Body of pancreas (tissue), 4 donors: Measurements from ENCODE around the gene TYW3. TPM values are rescaled to one million over a fixed set of nuclear protein-coding genes. Genes with fewer than 3 reads are reported as not detected.
A peak's percentile ranks its signal among the peaks of the same experiment; 100 is the strongest.
"Not testable (repeated sequence)": the region's sequence is repeated elsewhere in the genome, so short reads cannot be mapped to it uniquely, and the experiment has no call there.

ENCODE experiments used
- ATAC-seq: fragments of 150-250 bp; one replicate; pipeline ENCODE4 v1.9.1; 2016
- DNase-seq, 4 donors: peaks; one replicate each; pipeline ENCODE4 v3.0.0-alpha.2; 2019
- H3K27ac ChIP-seq, 4 donors: fragments of 200-600 bp; sonication (generic); 1 replicate in 3 of 4; 2 replicates in 1 of 4; pipeline versions ENCODE4 v1.5.1 to v1.6.1; 2016 to 2019; ENCODE audit warnings: mild to moderate bottlenecking in 1 of 4, mixed read lengths in 1 of 4, moderate library complexity in 1 of 4
- H3K27me3 ChIP-seq, 2 donors: fragments of 200-600 bp; sonication (generic); one replicate each; pipeline ENCODE4 v1.6.0; 2016; ENCODE audit warnings: mild to moderate bottlenecking in 1 of 2
- H3K36me3 ChIP-seq, 2 donors: fragments of 200-600 bp; sonication (generic); replicated peaks in 1 of 2; 2 replicates each; pipeline ENCODE4 v1.5.1; 2016; ENCODE audit warnings: low read depth in 2 of 2; ENCODE audit not compliant: insufficient read depth in 1 of 2
- H3K4me1 ChIP-seq: fragments of 200-600 bp; sonication (generic); one replicate; pipeline ENCODE4 v1.6.0; 2016
- H3K4me3 ChIP-seq, 2 donors: fragments of 200-600 bp; sonication (generic); 1 replicate in 1 of 2; 2 replicates in 1 of 2; pipeline ENCODE4 v1.5.1; 2016 to 2019
- H3K9me3 ChIP-seq, 3 donors: fragments of 200-600 bp; sonication (generic); 1 replicate in 2 of 3; 2 replicates in 1 of 3; pipeline ENCODE4 v1.5.1; 2016
- POLR2A ChIP-seq, 3 donors: fragments of 450-650 bp; IDR thresholded peaks; one replicate each; pipeline ENCODE4 v1.6.1; 2016; ENCODE audit warnings: antibody characterized with exemption in 3 of 3, mild to moderate bottlenecking in 2 of 3
- WGBS, 2 donors: methylation state at CpG; one replicate each; pipeline ENCODE4 v1.1.5; 2017; 5-methylcytosine and 5-hydroxymethylcytosine counted together
- intact Hi-C: fragments of 100-400 bp; cut with DNase I; formaldehyde crosslinking; loops from one replicate; pipeline ENCODE4 v1.15.1; 2023
- total RNA-seq, 2 donors: library from RNA; depleted of rRNA; stranded (reverse); fragments of >200 nt; gene quantifications; one replicate each; pipeline ENCODE4 v1.1.0, GENCODE V29; 2016
- TF ChIP-seq, protein P1 (sequence below), 7 experiments: fragments of 450-650 bp in 4 of 7; fragments of 200-600 bp in 3 of 7; sonication (generic) in 3 of 7; IDR thresholded peaks; one replicate each; pipeline ENCODE4 v1.5.1; 2016 to 2019; ENCODE audit warnings: antibody characterized with exemption in 7 of 7

Gene TYW3
- total RNA-seq, 2 donors from 2014 or later: 8.6 to 15.3 TPM

DNA sequence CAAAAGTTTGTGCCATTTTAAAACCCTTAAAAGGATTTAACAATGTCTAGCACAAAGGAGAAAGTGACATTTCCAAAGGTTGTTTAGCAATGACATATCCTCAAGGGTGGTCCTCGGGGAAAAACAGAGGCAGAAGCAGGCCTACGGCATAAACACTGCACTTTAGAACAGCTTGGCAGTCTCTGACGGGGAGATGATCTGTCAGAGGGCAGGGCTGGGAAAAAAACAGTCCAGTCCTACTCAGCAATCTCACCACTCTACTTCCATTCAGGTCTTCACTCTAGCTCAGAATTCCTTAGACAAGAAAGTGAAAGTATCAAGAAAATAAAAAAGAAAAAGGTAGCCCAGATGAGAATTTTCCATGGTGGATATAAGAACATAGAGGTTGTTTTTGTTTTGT, 4.2 kb upstream of the TYW3 start:
- H3K27ac ChIP-seq: no peak overlapping the region
- peaks cover 33% of the 10 kb centered on the region for H3K4me1 ChIP-seq
- ATAC-seq (no peak), DNase-seq (no peak)
- H3K27me3 ChIP-seq: no peaks in the 10 kb centered on the region
- no peak overlapping the region for H3K4me3 ChIP-seq
- peaks cover 0 to 2% of the 10 kb centered on the region in 2 donors for H3K36me3 ChIP-seq
- peaks cover 0 to 9% (median 0%) of the 10 kb centered on the region in 3 donors for H3K9me3 ChIP-seq
- intact Hi-C loops: no loop called here
- WGBS, 2 donors: 72 to 97% methylated on average over 3 of the region's 3 CpGs
- TF ChIP-seq POLR2A (IDR thresholded peaks at IDR 0.05): no peak
- TF ChIP-seq, protein P1, sequence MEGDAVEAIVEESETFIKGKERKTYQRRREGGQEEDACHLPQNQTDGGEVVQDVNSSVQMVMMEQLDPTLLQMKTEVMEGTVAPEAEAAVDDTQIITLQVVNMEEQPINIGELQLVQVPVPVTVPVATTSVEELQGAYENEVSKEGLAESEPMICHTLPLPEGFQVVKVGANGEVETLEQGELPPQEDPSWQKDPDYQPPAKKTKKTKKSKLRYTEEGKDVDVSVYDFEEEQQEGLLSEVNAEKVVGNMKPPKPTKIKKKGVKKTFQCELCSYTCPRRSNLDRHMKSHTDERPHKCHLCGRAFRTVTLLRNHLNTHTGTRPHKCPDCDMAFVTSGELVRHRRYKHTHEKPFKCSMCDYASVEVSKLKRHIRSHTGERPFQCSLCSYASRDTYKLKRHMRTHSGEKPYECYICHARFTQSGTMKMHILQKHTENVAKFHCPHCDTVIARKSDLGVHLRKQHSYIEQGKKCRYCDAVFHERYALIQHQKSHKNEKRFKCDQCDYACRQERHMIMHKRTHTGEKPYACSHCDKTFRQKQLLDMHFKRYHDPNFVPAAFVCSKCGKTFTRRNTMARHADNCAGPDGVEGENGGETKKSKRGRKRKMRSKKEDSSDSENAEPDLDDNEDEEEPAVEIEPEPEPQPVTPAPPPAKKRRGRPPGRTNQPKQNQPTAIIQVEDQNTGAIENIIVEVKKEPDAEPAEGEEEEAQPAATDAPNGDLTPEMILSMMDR (IDR thresholded peaks at IDR 0.05): no peak

DNA sequence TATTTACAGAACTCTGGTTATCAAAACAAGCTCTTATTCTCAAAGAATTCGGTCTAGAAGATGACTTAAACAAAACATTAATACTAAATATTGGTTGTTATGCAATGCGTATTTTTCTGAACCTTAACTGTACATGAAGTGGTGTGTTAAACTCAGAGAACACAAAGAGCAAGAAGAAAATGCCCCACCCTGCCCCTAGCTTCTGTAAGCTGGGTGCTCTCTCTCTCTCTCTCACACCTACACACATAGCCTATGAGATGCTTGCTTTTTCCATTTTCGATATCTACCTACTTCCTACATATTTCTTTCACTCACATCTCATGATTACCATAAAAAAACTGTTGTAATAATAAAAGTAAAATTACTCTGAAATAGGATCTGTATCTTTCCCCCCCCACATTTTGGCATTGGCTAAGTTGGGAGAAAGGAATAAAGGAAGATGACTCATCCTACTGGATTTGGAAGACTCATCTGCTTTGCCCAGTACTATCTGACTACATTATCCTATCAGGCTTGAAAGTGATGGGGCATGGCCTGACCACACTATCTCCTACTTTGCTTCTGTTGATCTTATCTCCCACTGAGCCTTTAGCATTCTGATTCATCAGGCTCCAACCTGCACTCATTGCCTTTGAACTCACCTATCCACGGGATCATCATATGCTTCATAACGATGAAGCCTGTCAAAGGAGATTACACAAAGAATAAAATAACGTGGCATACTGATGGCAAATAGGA, 3.0 kb upstream of the TYW3 start:
- 66 to 80% methylated on average over 6 of the region's 6 CpGs for WGBS, 2 donors
- DNase-seq (no peak), ATAC-seq (no peak)
- Histone ChIP-seq H3K27ac (peak overlapping the region in 2 of 4 donors; percentile 91 to 96), H3K36me3 (peaks cover 0 to 2% of the 10 kb centered on the region in 2 donors), H3K9me3 (peaks cover 0 to 9% (median 0%) of the 10 kb centered on the region in 3 donors), H3K4me3 (no peak overlapping the region), H3K27me3 (no peaks in the 10 kb centered on the region), H3K4me1 (peaks cover 44% of the 10 kb centered on the region)
- TF ChIP-seq, protein P1 (IDR thresholded peaks at IDR 0.05): no peak
- TF ChIP-seq POLR2A (IDR thresholded peaks at IDR 0.05): no peak
- intact Hi-C loops: no loop called here

DNA sequence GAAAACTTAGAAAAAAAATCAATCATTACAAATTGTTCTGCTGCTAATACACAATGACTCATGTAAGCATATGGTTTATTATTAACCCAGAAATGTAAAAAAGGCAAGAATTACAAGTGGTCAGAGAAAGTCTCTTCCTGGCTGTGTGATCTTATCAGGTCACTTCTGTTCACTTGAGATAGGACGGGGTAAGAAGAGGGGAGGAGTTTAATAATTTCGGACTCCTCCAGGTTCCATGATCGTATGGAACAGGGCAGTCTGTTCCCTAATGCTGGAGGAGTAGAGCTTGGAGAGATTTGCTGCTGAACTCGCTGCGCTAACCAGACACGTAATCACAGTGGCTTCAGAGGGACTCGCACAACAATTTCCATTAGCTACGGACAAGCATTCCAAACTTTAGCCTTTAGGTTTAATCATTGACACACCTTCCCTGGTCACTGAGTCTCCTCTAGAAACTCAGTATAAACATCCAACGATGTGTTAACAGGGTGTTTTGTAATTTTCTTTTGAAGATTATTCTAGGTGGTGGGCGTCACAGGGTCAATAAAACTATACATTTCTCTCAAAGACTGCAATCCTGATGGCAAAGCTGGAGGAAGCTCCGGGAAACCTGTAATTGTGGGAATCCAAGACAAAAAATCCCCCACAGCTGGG, 1.4 kb upstream of the TYW3 start:
- TF ChIP-seq, protein P1 (IDR thresholded peaks at IDR 0.05): no peak
- peak; percentile 42 to 92 (median 87) for TF ChIP-seq POLR2A (IDR thresholded peaks at IDR 0.05)
- intact Hi-C loops: no loop called here
- peaks cover 44% of the 10 kb centered on the region for H3K4me1 ChIP-seq
- H3K9me3 ChIP-seq: no peaks in the 10 kb centered on the region
- peak overlapping the region; percentile 12 to 60 for H3K4me3 ChIP-seq
- ATAC-seq: peak; percentile 74
- H3K36me3 ChIP-seq: peaks cover 0 to 2% of the 10 kb centered on the region in 2 donors
- WGBS, 2 donors: 12 to 14% methylated on average over 11 of the region's 11 CpGs
- no peaks in the 10 kb centered on the region for H3K27me3 ChIP-seq
- DNase-seq: peak; percentile 55 to 72 (median 61)
- peak overlapping the region; percentile 65 to 96 (median 90) for H3K27ac ChIP-seq

DNA sequence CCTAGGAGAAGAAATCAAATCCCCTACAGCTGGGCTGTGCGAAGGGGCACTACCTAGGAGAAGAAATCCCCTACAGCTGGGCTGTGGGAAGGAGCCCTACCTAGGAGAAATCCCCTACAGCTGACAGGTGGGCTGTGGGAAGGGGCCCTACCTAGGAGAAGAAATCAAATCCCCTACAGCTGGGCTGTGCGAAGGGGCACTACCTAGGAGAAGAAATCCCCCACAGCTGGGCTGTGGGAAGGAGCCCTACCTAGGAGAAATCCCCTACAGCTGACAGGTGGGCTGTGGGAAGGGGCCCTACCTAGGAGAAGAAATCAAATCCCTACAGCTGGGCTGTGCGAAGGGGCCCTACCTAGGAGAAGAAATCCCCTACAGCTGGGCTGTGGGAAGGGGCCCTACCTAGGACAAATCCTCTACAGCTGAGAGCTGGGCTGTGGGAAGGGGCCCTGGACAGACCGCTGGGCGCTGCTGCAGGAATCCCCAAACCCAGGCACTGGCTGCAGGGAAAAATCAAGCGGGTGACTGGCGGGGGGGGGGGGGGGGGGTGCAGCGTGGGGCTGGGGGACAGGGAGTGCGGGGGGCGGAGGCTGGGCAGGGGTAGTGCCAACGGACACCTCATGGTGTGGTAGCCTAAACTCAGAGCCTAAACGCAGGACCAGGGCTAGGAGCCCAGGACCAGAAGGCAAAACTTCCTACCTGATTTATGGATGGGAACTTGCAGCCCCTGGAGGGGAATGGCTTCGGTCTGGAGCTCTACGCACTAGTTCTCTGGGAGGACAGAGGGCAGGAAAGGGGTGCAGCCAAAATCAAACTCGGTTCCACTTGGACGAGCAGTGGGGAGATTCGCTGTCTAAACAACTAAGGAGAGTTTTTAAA, 643 bp upstream of the TYW3 start:
- 3 to 5% methylated on average over 8 to 15 of the region's 17 CpGs for WGBS, 2 donors
- peak overlapping the region; percentile 65 to 96 (median 90) for H3K27ac ChIP-seq
- H3K4me1 ChIP-seq: peaks cover 44% of the 10 kb centered on the region
- DNase-seq (peak; percentile 16 to 29 (median 23)), ATAC-seq (peak; percentile 3)
- H3K27me3 ChIP-seq, H3K9me3 ChIP-seq, intact Hi-C loops, H3K36me3 ChIP-seq: not testable (repeated sequence)
- peak overlapping the region; percentile 12 to 60 for H3K4me3 ChIP-seq
